Activated CD4-positive, alpha-beta T cell treated with anti-CD3 and anti-CD28 coated beads for 4 hours (primary cell): ENCODE measurements around the gene OCA2.

Experiments used
- DNase-seq, 2 donors: peaks; one replicate each; pipeline ENCODE4 v3.0.0-alpha.2; 2020

The OCA2 gene

DNA sequence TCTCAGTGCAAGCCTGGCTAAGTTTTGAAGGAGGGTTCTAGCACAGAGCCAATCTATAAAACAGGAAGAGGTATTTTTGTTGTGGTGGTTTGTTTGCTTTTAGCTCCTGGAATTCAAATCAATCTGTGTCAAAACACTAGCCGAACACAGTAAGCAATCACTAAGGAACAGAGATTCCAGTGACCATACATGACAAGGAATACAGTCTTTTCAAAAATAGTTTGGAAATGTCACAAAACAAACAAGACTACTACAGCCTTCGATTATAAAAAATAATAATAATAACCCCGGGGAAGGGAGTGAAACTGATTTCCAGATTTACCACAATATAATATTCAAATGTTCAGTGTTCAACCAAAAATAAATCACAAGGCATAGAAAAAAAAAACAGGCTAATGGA is 166.5 kb downstream of the OCA2 start:
- DNase-seq: no peak

- no peak for DNase-seq
Observed at GRCh38 chr15:27928386-27928785, 170.7 kb downstream of the OCA2 start.

GRCh38 chr15:27912283-27912682 is 186.8 kb downstream of the OCA2 start:
- no peak for DNase-seq

GRCh38 chr15:27906802-27907201 is 192.3 kb downstream of the OCA2 start:
- no peak for DNase-seq

DNA sequence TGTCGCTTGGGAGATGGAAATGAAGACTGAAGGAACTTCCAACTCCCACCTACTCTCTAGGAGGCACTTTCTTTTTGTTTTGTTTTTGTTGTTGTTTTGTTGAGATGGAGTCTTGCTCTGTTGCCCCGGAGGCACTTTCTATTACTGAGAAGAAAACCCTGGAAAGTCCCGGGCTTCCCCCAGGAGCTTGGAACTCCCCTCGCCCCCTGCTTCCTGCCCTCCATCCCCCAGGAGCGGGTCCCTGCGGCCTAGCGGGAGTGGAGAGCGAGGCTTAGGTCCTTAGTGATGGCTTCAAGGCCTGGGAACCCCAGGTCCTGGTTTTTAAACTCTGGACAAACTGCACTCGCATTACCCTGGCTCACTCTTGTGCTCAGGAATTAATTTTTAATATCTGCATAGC is 195.7 kb downstream of the OCA2 start:
- DNase-seq: no peak

GRCh38 chr15:27902680-27903385 is 196.3 kb downstream of the OCA2 start:
- DNase-seq: no peak

DNA sequence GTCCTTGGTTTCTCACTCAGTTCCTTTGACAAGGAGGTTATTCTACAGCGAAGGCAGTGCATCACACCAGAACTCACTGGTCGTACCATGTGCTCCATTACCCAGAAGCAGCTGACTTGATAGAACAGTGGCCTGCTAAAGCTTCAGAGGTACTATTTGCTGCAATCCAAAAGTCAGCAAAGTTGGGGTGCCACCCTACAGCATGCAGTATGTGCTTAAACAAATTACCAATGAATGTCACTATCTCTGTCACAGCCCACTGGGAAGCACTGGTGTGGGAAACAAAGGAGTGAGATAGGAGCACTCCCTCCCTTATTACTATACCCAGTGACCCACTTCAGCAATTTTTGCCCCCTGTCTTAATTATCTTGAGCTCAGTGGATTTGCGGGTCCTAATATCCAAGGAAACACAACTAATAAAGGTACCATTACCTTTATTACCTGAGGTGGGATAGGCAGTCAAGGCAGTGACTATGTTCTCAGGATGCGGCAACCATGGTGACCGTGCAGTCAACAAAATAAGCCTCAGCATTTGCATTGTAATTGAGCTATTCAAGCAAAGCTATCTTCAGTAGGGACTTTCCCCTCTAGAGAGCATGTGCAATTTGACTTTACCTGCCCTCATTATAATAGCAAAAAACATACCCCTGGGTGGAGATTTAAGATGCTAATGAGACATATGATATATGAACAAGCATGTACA is 199.4 kb downstream of the OCA2 start:
- DNase-seq: no peak

DNA sequence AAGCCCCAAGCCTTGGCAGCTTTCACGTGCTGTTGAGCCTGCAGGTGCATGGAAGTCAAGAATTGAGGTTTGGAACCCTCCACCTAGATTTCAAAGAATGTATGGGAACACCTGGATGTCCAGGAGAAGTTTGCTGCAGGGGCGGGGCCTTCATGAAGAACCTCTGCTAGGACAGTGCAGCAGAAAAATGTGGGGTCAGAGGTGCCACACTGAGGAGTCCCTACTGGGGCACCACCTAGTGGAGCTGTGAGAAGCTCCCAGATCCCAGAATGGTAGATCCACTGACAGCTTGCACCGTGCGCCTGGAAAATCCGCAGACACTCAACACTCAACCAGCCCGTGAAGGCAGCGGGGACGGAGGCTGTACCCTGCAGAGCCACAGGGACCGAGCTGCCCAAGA is 201.6 kb downstream of the OCA2 start:
- DNase-seq: no peak

- no peak for DNase-seq
Observed at GRCh38 chr15:27894645-27895044, 204.5 kb downstream of the OCA2 start.

DNA sequence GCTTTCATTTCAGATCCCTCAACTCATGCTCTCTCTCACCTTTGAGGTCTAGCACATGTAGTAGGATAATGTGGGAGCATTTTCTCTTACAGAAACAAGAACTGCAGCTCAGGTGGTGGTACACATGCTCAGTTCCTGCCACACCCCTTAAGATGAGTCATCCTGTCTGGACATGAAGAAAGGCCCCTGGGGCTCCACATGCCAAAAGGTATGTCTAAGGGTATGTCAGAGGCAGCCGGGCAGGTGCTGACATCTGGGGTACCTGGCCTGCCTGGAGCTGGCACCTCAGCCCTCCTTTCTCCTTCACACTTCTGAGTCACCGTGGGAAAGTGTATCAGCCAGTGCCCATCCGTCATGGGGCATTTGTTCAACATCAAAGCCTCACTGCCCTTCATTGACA is 209.9 kb downstream of the OCA2 start:
- no peak for DNase-seq

DNA sequence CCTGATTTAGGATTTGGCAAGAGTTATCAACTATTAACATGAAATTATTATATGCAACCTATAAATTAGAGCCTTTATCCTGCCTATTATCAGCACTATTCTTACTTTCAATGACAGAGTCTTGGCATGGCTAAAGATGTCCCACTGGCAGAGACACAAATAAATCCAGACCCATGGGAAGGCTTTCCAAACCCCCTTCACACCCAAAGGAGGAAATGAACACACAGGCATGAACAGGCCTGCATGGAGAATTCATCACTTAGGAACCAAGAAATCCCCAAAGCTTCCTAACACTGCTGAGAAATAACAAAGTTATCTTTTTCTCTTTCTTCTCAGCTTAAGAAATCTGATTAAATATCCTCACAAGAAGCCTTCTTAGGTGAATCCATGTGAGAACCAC is 213.9 kb downstream of the OCA2 start:
- no peak for DNase-seq

GRCh38 chr15:27884726-27885125 is 214.4 kb downstream of the OCA2 start:
- DNase-seq: no peak

- DNase-seq: no peak
Observed at GRCh38 chr15:27878841-27879240, 220.3 kb downstream of the OCA2 start.

GRCh38 chr15:27873828-27874227 is 225.3 kb downstream of the OCA2 start:
- DNase-seq: no peak

DNA sequence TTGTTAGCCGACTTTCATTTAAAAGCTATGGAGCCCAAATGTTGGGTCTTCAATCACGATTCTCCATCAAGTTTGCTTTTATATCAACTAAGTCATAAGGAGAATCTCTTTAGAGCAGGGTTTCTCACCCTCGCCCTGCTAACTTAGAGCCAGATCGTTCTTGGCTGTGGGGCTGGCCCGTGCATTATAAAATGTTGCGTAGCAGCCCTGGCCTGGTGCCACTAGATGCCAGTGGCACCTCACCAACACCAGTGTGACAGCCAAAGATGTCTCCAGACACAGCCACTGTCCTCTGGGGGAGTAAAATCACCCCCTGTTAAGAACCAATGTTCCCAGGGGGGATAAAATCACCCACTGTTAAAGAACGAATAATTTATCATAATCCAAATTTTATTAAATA is 226.1 kb downstream of the OCA2 start:
- no peak for DNase-seq

- no peak for DNase-seq
Observed at GRCh38 chr15:27872355-27872754, 226.8 kb downstream of the OCA2 start.

- no peak for DNase-seq
Observed at GRCh38 chr15:27871902-27872260, 227.2 kb downstream of the OCA2 start.

DNA sequence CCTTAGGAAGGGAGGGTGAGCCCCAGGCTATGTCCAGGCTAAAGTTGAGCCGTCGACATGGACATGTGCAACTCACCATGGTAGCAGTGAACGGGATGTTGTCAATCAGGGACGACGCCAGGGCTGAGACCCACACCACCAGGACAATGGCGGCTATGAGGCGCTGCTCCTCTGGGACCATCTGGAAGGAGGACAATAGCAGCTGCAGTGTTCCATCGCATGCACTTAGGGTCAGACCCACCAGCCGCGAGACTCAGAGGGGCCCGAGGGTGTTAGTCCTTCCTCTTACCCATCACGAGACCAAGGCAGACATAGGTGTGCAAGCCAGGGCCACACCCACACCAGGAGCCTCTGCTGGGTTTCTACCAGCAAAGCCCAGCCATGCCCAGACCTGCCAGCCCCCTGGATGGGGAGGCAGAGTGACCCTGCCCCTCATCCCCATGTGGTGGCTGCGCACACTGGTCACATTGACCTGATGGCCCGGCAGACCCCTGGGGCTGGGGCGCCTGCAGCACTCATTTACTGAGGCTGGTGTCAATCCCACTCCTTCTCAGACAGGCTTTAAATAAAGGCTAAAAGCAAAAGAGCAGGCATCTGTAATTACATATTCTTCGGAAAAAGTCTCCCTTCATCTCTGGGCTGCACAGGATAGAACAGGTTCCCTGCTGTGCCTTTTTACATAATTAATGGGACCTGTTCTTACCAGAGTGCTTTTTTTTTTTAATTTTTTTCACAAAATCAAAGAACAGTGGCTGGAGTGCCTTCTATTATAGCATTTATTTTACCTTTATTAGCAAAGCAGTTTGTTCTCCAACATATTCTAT is 227.8 kb downstream of the OCA2 start:
- no peak for DNase-seq

DNA sequence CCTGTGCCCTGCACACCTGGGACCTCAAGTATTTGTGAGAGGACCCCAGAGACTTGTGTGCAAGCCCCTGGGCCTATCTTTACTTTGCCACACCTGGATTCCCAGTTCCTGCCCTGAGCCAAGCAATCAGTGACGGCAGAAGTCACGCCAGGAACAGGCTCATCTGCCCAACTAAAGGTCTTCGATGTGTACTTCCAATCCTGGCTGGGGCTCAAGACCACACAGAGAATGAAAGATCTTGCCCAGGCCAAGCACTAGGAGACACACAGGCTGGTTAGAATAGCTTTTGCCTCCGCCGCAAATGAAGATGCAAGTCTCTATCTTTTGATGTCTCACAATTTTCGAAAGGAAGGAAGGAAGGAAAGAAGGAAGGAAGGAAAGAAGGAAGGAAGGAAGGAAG is 228.8 kb downstream of the OCA2 start:
- DNase-seq: no peak

DNA sequence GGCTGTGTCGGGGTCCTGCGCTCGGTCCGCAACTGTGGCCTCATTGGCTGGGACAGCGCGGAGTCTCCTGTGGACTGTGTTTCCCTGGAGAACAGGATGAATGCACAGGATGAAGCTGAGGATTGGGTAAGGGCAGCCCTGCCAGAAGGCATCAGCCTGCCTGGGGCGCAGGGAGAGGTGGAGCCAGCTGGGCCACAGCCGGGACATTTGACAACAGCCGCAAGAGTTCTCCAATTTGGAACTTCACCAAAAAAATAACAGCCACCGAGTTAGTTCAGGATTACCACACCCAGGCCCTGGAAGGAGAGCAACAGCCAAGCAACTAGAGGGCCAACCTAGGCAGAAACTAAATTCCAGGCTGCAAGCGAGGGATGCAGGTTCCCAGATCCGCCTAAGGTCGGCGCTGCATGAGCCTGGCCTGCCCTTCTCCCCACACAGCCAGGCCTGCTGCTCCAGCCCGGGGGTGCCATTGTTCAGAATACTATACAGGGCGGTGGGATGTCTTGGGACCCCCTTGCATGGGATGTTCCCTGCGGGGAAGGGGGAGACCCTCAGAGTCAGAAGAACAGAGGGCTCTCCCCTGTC is 229.3 kb downstream of the OCA2 start:
- DNase-seq: no peak

DNA sequence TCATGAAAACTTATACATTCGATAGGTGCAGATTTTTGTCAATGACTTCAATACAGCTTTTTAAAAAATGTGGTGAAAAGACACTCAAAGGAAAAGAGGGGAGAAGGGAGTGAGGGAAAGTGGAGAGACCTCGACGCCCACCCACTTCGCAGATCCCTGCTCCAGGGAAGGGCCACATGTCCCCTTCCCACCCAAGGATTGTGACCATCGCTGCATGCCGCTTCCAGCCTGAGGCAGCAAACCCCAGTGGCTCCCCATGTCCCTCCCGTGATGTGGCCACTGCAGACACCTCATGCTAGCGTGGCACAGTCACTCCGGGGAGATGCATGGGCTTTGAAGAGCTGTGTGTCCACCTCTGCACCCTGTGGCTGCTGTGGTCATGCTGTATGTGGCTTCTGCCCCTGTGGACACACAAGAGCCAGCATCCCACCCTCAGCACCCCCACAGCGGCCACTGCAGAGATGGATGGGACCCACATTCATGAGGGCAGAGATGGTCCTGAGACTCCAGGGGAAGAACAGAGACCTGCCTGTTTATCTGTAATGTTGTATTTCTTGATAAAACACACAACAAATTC is 230.2 kb downstream of the OCA2 start:
- DNase-seq: no peak

DNA sequence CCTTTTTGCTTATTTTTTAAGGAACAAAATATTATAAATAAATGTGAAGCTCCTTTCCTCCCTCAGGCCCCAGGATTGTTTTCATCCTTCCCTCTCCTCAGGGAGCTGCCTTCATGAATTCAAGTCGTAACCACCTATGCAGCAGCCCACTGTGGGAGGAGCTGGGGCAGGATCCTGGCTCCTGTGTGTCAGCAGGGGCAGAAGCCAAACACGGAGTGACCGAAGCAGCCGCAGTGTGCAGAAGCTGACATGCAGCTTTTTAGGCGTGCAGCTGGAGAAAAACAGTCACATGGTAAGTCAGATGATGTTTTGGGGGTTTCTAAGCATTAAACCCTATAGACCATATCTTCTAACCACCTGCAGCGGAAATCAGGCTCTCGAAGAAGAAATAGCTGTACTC is 231.3 kb downstream of the OCA2 start:
- DNase-seq: no peak

- no peak for DNase-seq
Observed at GRCh38 chr15:27866505-27867165, 232.5 kb downstream of the OCA2 start.
